ENCODE measurements around the gene CERS3. TPM values are rescaled to one million over a fixed set of nuclear protein-coding genes. Genes with fewer than 3 reads are reported as not detected.
A peak's percentile ranks its signal among the peaks of the same experiment; 100 is the strongest.

Gene CERS3
- 120 TPM for total RNA-seq

- peak; percentile 92 for ATAC-seq
These were observed at the start of gene CERS3 for GRCh38 chr15:100528833-100529428. Gene CERS3 (minus strand): TSS chr15:100528950. CDS start chr15:100501849, 27,101 bp downstream.

GRCh38 chr15:100573526-100573925 is 44.8 kb upstream of the CERS3 start:
- ATAC-seq = no peak

- peak; percentile 43 for ATAC-seq
These were observed 43.7 kb upstream of the CERS3 start for GRCh38 chr15:100572362-100572983.

- no peak for ATAC-seq
These were observed 42.9 kb upstream of the CERS3 start for GRCh38 chr15:100571592-100572167.

GRCh38 chr15:100570735-100571313 is 42.1 kb upstream of the CERS3 start:
- ATAC-seq = no peak

- no peak for ATAC-seq
These were observed 41.5 kb upstream of the CERS3 start for GRCh38 chr15:100570275-100570674.

GRCh38 chr15:100569391-100569790 is 40.6 kb upstream of the CERS3 start:
- ATAC-seq = no peak

- ATAC-seq = no peak
These were observed 38.3 kb upstream of the CERS3 start for GRCh38 chr15:100566850-100567628.

- peak; percentile 98 for ATAC-seq
These were observed 36.8 kb upstream of the CERS3 start for GRCh38 chr15:100565591-100565990.

- no peak for ATAC-seq
These were observed 31.6 kb upstream of the CERS3 start for GRCh38 chr15:100560323-100560722.

GRCh38 chr15:100559330-100559729 is 30.6 kb upstream of the CERS3 start:
- peak; percentile 99 for ATAC-seq

GRCh38 chr15:100558771-100559254 is 30.1 kb upstream of the CERS3 start:
- peak; percentile 22 for ATAC-seq

GRCh38 chr15:100553468-100553867 is 24.7 kb upstream of the CERS3 start:
- no peak for ATAC-seq

- ATAC-seq = no peak
These were observed 19.2 kb upstream of the CERS3 start for GRCh38 chr15:100547961-100548360.

- no peak for ATAC-seq
These were observed 16.2 kb upstream of the CERS3 start for GRCh38 chr15:100544946-100545345.

GRCh38 chr15:100544338-100544841 is 15.6 kb upstream of the CERS3 start:
- ATAC-seq = no peak

- ATAC-seq = no peak
These were observed 13.5 kb upstream of the CERS3 start for GRCh38 chr15:100542290-100542689.

GRCh38 chr15:100537331-100537730 is 8.6 kb upstream of the CERS3 start:
- peak; percentile 55 for ATAC-seq

- peak; percentile 78 for ATAC-seq
These were observed 8.0 kb upstream of the CERS3 start for GRCh38 chr15:100536733-100537132.

- ATAC-seq = peak; percentile 74
These were observed 5.1 kb upstream of the CERS3 start for GRCh38 chr15:100533886-100534285.

GRCh38 chr15:100531823-100532327 is 3.1 kb upstream of the CERS3 start:
- no peak for ATAC-seq

GRCh38 chr15:100531204-100531603 is 2.5 kb upstream of the CERS3 start:
- ATAC-seq = no peak
